Measurements from ENCODE around the gene KCNS3.

- TF ChIP-seq CTCF (conservative IDR thresholded peaks at IDR 0.05 in 1 of 2, IDR thresholded peaks at IDR 0.05 in 1 of 2; ENCODE audit: low read depth in 1 of 2, low read length in 2 of 2) = no peak
- no peak for TF ChIP-seq EZH2 (IDR thresholded peaks at IDR 0.05; ENCODE audit: low read length, missing control alignments)
Observed at GRCh38 chr2:17879913-17880274, 1.4 kb downstream of the KCNS3 start.
